ENCODE results near the gene PROSER2.

The PROSER2 gene

GRCh38 chr10:11823122-11823988 is at the start of gene PROSER2:
Gene PROSER2 (plus strand): TSS chr10:11823356. CDS start chr10:11852078, 28,722 bp downstream.
- DNase-seq, result peak; percentile 15 to 21

GRCh38 chr10:11773761-11774441 is 49.3 kb upstream of the PROSER2 start:
- DNase-seq, result no peak

DNA sequence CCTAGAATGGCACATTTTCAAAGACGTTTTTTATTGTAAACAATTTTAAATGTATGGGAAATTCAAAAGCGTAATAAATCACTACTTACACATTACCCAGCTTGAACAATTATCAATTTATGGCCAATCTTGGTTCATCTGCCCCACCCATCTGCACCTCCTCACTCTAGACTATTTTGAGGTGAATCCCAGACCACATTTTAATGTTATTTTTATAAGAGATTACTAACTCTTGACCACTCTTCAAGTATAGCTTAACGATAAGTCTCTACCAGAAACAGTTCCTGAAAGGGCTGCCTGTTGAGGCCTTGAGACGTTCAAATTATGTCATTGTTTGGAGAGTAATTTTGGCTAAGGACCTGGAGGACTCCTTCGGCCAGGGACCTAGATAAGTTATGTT is 47.7 kb upstream of the PROSER2 start:
- DNase-seq, result no peak

DNA sequence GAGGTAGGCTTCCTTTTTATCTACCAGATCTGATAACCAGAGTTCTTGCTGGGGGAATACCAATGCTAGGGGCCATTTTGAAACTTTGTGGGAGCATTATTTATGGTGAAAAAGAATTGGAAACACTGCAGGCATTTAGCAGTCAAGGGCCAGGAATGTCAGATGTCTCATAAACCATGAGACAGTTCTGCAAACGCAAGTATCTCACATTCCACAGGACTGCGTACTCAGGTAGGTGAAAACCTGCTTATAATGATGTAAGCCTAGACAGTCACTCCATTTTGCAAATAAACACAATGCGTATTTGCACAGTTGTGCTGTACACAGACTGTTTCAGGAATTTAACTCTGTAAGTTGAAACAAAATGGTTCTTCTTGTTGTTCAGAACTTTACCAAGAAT is 47.1 kb upstream of the PROSER2 start:
- no peak for DNase-seq

DNA sequence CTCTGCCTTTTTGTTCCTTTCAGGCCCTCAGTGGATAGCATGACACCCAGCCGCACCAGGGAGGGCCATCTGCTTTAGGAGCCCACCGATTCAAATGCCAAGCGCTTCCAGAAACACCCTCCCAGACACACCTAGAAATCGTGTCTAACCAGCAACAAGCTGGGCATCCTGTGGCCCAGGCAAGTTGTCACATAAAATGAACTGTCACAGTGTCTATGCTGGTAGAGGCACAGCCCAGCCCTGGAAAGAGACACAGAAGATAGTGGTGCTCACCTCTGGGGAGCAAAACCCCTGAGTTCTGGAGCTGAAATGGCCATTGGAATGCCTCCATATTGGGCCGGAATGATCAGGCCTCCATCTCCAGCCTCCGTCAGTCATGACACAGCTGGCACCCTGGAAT is 42.0 kb upstream of the PROSER2 start:
- DNase-seq, result no peak

DNA sequence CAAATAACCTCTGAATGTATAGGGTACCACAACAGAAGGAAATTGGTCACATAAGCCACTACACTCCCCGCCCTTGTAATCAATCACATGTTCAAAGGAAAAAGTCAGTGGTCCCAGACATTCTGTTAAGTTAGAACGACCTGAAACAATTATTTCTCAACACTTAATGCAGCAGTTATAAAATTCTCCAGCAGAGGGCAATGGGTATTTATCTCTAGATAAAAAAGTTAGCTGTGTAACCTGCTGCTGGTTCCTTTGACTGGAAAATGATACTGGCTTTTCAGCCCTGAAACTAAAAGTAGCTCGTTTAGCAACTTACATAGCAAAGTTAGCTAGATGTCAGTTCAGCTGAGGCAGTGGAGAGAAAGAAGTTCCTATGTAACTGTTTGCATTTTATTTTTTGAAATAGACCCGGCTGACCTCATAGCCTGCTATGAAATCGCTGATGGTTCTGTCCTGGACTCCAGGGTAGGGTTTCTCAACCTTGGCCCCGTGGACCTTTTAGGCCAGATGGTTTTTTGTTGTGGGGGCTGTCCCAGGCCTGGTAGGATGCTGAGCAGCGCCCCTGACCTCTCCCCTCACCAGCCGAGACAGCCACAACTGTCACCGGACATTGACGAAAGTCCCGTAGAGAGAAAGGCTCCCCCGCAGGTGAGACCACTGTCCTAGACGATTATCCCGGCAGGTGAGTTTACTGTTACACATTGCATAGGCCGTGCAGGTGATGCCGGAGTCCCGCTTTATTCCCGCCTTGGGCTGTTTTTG is 40.2 kb upstream of the PROSER2 start:
- DNase-seq, result peak in 1 of 2 donors; percentile 50

- no peak for DNase-seq
These were observed 39.6 kb upstream of the PROSER2 start for GRCh38 chr10:11783558-11783865.

GRCh38 chr10:11787374-11787773 is 35.8 kb upstream of the PROSER2 start:
- no peak for DNase-seq

- DNase-seq, result no peak
These were observed 35.3 kb upstream of the PROSER2 start for GRCh38 chr10:11787846-11788245.

GRCh38 chr10:11789306-11789705 is 33.9 kb upstream of the PROSER2 start:
- DNase-seq, result no peak

- DNase-seq, result no peak
These were observed 33.2 kb upstream of the PROSER2 start for GRCh38 chr10:11789956-11790355.

- no peak for DNase-seq
These were observed 29.2 kb upstream of the PROSER2 start for GRCh38 chr10:11793762-11794479.

DNA sequence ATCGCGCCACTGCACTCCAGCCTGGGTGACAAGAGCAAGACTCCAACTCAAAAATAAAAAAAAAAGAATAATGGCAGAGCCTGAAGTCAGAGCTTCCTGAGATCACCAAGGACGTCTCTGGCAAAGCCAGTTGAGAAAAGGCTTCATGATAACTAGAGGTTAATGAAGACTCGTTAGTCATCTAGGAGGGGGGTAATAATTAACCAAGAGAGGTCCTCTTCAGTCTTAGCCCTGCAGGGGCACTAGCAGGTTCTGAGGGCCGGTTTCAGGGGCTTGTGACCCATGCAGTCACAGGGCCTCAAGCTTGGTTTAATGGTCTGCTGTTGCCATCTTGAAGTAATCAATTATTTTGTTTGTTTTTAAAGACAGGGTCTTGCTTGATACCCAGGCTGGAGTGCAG is 28.6 kb upstream of the PROSER2 start:
- no peak for DNase-seq

DNA sequence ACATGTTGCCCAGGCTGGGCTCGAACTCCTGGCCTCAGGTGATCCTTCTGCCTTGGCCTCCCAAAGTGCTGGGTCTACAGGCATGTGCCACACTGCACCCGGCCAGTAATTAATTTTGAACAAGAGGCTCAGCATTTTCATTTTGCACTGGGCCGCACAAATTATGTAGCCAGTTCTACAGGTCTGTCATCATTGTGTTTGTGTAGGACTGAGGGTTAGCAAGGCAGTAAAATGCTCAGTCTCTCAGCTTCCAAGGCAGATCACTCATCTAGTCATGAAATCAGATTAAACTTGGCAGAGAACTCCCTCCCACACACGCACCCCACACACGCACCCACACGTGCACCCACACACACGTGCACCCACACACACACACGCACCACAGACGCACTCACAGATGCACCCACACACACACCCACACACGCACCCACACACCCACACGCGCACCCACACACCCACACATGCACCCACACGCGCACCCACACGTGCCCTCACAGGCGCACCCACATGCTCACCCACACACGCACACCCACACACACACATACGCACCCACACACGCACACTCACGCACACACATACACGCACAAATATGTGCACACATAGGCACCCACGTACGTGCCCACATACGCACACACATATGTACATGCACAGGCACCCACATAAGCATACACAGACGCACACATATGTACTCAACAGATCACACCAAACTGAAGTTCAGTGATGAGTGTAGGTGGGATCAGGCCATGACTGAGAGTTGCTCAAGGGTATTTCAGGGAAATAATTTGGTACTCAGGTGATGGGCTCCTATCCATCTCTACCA is 27.8 kb upstream of the PROSER2 start:
- no peak for DNase-seq

- DNase-seq, result no peak
These were observed 26.7 kb upstream of the PROSER2 start for GRCh38 chr10:11796474-11796873.

GRCh38 chr10:11797281-11797680 is 25.9 kb upstream of the PROSER2 start:
- DNase-seq, result no peak

DNA sequence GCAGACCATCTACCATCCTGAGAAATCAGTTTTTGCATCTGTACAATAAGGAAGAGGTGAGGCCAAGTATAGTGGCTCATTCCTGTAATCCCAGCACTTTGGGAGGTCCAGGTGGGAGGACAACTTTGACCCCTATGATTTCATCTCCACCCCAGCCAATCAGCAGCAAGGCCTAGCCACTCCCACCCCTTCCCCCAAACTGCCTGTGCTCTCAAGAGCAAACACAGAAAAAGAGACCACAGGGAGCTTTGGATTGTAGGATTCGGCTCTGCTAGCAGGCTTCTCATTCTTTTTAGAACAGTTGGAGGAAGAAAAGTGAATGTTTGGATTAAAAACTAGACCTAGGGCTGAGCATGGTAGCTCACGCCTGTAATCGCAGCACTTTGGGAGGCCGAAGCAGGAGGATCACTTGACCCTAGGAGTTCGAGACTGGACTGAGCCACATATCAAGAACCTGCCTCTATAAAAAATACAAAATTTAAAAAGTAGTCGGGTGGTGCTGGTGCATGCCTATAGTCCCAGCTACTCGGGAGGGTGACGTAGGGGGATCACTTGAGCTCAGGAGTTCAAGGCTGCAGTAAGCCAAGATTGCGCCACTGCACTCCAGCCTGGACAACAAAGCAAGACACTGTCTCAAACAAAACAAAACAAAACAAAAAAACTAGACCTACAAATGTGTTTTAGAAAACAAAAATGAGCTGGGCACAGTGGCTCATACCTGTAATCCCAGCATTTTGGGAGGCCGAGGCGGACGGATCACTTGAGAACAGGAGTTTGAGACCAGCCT is 25.1 kb upstream of the PROSER2 start:
- DNase-seq, result no peak

GRCh38 chr10:11798845-11799735 is 24.1 kb upstream of the PROSER2 start:
- no peak for DNase-seq

- DNase-seq, result no peak
These were observed 23.4 kb upstream of the PROSER2 start for GRCh38 chr10:11799736-11800080.

GRCh38 chr10:11804336-11804735 is 18.8 kb upstream of the PROSER2 start:
- DNase-seq, result no peak

Measured in CD4-positive, alpha-beta T cell treated with Interferon alpha-2 for 1 hour (primary cell).